Spleen (tissue), 11 donors: Measurements from ENCODE around the gene BLOC1S5. TPM values are rescaled to one million over a fixed set of nuclear protein-coding genes. Genes with fewer than 3 reads are reported as not detected.
A peak's percentile ranks its signal among the peaks of the same experiment; 100 is the strongest.

ENCODE experiments used
- DNase-seq: peaks from one replicate; pipeline ENCODE4 v3.0.0-alpha.2; 2020
- H3K27ac ChIP-seq, 8 donors: fragments of 200-600 bp; sonication (generic) in 7 of 8; 1 replicate in 4 of 8; 2 replicates in 4 of 8; pipeline versions ENCODE4 v1.5.0 to v1.8.0; 2016 to 2021; ENCODE audit warnings: inconsistent platforms in 4 of 8, mild to moderate bottlenecking in 4 of 8, moderate library complexity in 1 of 8
- H3K27me3 ChIP-seq, 7 donors: fragments of 200-600 bp; sonication (generic) in 6 of 7; replicated peaks in 1 of 7; 1 replicate in 4 of 7; 2 replicates in 3 of 7; pipeline versions ENCODE4 v1.5.0 to v1.8.0; 2016 to 2021; ENCODE audit warnings: inconsistent platforms in 3 of 7, mild to moderate bottlenecking in 1 of 7
- H3K36me3 ChIP-seq, 6 donors: fragments of 200-600 bp; sonication (generic) in 5 of 6; 1 replicate in 4 of 6; 2 replicates in 2 of 6; pipeline versions ENCODE4 v1.5.0 to v1.8.0; 2016 to 2021; ENCODE audit warnings: inconsistent platforms in 2 of 6
- H3K4me1 ChIP-seq, 6 donors: fragments of 200-600 bp; sonication (generic) in 5 of 6; 1 replicate in 3 of 6; 2 replicates in 3 of 6; pipeline versions ENCODE4 v1.5.0 to v1.8.0; 2016 to 2021; ENCODE audit warnings: inconsistent platforms in 3 of 6
- H3K4me3 ChIP-seq, 8 donors: fragments of 200-600 bp; sonication (generic) in 7 of 8; 1 replicate in 4 of 8; 2 replicates in 4 of 8; pipeline versions ENCODE4 v1.5.0 to v1.8.0; 2016 to 2021; ENCODE audit warnings: inconsistent platforms in 4 of 8, mild to moderate bottlenecking in 4 of 8, moderate library complexity in 2 of 8
- H3K9me3 ChIP-seq, 8 donors: fragments of 200-600 bp; sonication (generic) in 7 of 8; 1 replicate in 4 of 8; 2 replicates in 4 of 8; pipeline versions ENCODE4 v1.5.0 to v1.8.0; 2016 to 2021; ENCODE audit warnings: inconsistent platforms in 4 of 8
- CTCF ChIP-seq, 11 experiments: fragments of 200-600 bp in 7 of 11; fragments of 450-650 bp in 4 of 11; sonication (generic) in 4 of 11; IDR thresholded peaks in 8 of 11; conservative IDR thresholded peaks in 3 of 11; 1 replicate in 7 of 11; 2 replicates in 4 of 11; pipeline versions ENCODE4 v1.4.0 to v1.8.0; 2016 to 2021; ENCODE audit warnings: antibody characterized with exemption in 11 of 11, inconsistent platforms in 4 of 11, mild to moderate bottlenecking in 1 of 11
- POLR2A ChIP-seq, 3 donors: fragments of 450-650 bp; IDR thresholded peaks; one replicate each; pipeline ENCODE4 v1.5.1; 2017; ENCODE audit warnings: antibody characterized with exemption in 3 of 3, mild to moderate bottlenecking in 1 of 3
- POLR2AphosphoS5 ChIP-seq, 3 donors: sonication (generic); formaldehyde crosslinking; IDR thresholded peaks; one replicate each; pipeline ENCODE4 v1.5.1; 2017; ENCODE audit warnings: antibody characterized with exemption in 3 of 3
- WGBS, 5 donors: extraction: QIAGEN DNeasy Blood & Tissue Kit in 3 of 5; methylation state at CpG; one replicate each; pipeline versions ENCODE4 v1.1.5 to v1.1.7; 2013 to 2018; 5-methylcytosine and 5-hydroxymethylcytosine counted together
- intact Hi-C: fragments of 100-400 bp; cut with DNase I; formaldehyde crosslinking; loops from one replicate; pipeline ENCODE4 v1.15.0; 2023; ENCODE audit warnings: low total_unique reads
- polyA plus RNA-seq, 3 donors: library from polyadenylated mRNA; stranded (reverse); fragments of 200-250 nt; gene quantifications; one replicate each; pipeline ENCODE4 v1.2.1, GENCODE V29; 2013
- total RNA-seq, 7 donors: library from RNA; depleted of rRNA in 3 of 7; stranded (reverse); fragments of >200 nt in 3 of 7; fragmentation: NEBNext Ultra II Directional in 4 of 7; extraction: Animal tissue kit (Norgen Biotek cat#: 25700) in 4 of 7; gene quantifications; one replicate each; pipeline versions ENCODE4 v1.1.0 to v1.2.1, GENCODE V29; 2016 to 2021
- donor health status: healthy with polysubstance abuse.
- donor health status: DM: no; HTN: no; CAD: no; lungs with moderate emphysema.
- donor health status: DM: no; HTN: no; CAD: no.
- donor health status: Bipolar disorder and iron deficiency.
- donor health status: healthy.
- donor health status: DM: no; HTN: no; CAD: no.
- donor health status: DM: yes; HTN: yes; CAD: no.

BLOC1S5 gene
- total and polyA plus RNA-seq, 10 donors: 6.6 to 18.0 (median 13.6) TPM

DNA sequence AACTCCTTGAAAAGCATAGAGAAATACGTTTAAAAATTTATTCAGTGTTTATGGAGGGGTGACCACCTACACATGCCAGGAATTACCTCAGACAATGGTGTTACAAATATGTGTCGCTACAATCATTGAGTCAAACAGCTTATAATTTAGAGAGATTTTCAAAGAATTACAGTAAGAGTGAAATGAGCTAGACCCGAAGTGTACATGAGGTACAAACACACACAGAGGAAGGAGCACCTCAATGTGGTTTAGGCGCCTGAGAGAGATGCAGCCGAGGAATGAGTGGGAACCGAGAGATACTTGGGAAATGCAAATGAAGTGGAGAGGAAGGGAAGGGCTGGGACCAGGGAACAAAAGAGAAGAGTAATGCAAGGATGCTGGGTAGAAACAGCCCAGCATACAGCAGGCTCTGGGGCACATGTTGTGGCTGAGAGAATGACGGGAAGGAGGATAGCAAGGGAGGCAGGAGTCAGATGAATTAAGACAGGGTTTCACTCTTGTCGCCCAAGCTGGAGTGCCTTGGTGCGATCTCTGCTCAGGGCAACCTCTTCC, 22.6 kb upstream of the BLOC1S5 start:
- H3K27ac ChIP-seq: no peak overlapping the region
- peaks cover 0 to 12% (median 7%) of the 10 kb centered on the region in 8 donors for H3K9me3 ChIP-seq
- intact Hi-C loops: no loop called here
- H3K4me1 ChIP-seq: peaks cover 0 to 33% (median 3%) of the 10 kb centered on the region in 6 donors
- H3K27me3 ChIP-seq: no peaks in the 10 kb centered on the region
- no peak overlapping the region for H3K4me3 ChIP-seq
- 80 to 88% (median 84%) methylated on average over 9 of the region's 9 CpGs for WGBS, 5 donors
- no peak for TF ChIP-seq POLR2AphosphoS5 (IDR thresholded peaks at IDR 0.05)
- TF ChIP-seq CTCF (IDR thresholded peaks at IDR 0.05 in 8 of 11, conservative IDR thresholded peaks at IDR 0.05 in 3 of 11): no peak
- TF ChIP-seq POLR2A (IDR thresholded peaks at IDR 0.05): no peak
- DNase-seq: no peak
- H3K36me3 ChIP-seq: peaks cover 0 to 93% (median 48%) of the 10 kb centered on the region in 6 donors

- H3K27me3 ChIP-seq: no peaks in the 10 kb centered on the region
- peaks cover 0 to 42% (median 3%) of the 10 kb centered on the region in 6 donors for H3K4me1 ChIP-seq
- no peak for TF ChIP-seq POLR2AphosphoS5 (IDR thresholded peaks at IDR 0.05)
- TF ChIP-seq POLR2A (IDR thresholded peaks at IDR 0.05): no peak
- no peak for TF ChIP-seq CTCF (IDR thresholded peaks at IDR 0.05 in 8 of 11, conservative IDR thresholded peaks at IDR 0.05 in 3 of 11)
- H3K4me3 ChIP-seq: no peak overlapping the region
- 50 to 75% (median 51%) methylated on average over 2 of the region's 2 CpGs for WGBS, 5 donors
- no peak overlapping the region for H3K27ac ChIP-seq
- peaks cover 0 to 7% (median 0%) of the 10 kb centered on the region in 8 donors for H3K9me3 ChIP-seq
- no peak for DNase-seq
- peaks cover 0 to 89% (median 39%) of the 10 kb centered on the region in 6 donors for H3K36me3 ChIP-seq
- intact Hi-C loops: no loop called here
Observed at GRCh38 chr6:8085053-8085511, 20.9 kb upstream of the BLOC1S5 start.

- 61 to 93% (median 88%) methylated on average over 4 of the region's 4 CpGs for WGBS, 5 donors
- H3K9me3 ChIP-seq: peaks cover 0 to 7% (median 0%) of the 10 kb centered on the region in 8 donors
- peaks cover 0 to 42% (median 3%) of the 10 kb centered on the region in 6 donors for H3K4me1 ChIP-seq
- H3K27ac ChIP-seq: no peak overlapping the region
- intact Hi-C loops: no loop called here
- no peak overlapping the region for H3K4me3 ChIP-seq
- peaks cover 0 to 89% (median 35%) of the 10 kb centered on the region in 6 donors for H3K36me3 ChIP-seq
- H3K27me3 ChIP-seq: no peaks in the 10 kb centered on the region
- TF ChIP-seq POLR2A (IDR thresholded peaks at IDR 0.05): no peak
- no peak for TF ChIP-seq CTCF (IDR thresholded peaks at IDR 0.05 in 8 of 11, conservative IDR thresholded peaks at IDR 0.05 in 3 of 11)
- no peak for TF ChIP-seq POLR2AphosphoS5 (IDR thresholded peaks at IDR 0.05)
- DNase-seq: no peak
Observed at GRCh38 chr6:8084586-8084985, 20.4 kb upstream of the BLOC1S5 start.

GRCh38 chr6:8082954-8083858, 19.0 kb upstream of the BLOC1S5 start:
- WGBS, 5 donors: 68 to 88% (median 78%) methylated on average over 11 of the region's 11 CpGs
- peaks cover 0 to 81% (median 21%) of the 10 kb centered on the region in 6 donors for H3K36me3 ChIP-seq
- no peaks in the 10 kb centered on the region for H3K27me3 ChIP-seq
- TF ChIP-seq CTCF (IDR thresholded peaks at IDR 0.05 in 8 of 11, conservative IDR thresholded peaks at IDR 0.05 in 3 of 11): no peak
- no peak for TF ChIP-seq POLR2AphosphoS5 (IDR thresholded peaks at IDR 0.05)
- no peak for TF ChIP-seq POLR2A (IDR thresholded peaks at IDR 0.05)
- peaks cover 0 to 42% (median 3%) of the 10 kb centered on the region in 6 donors for H3K4me1 ChIP-seq
- H3K9me3 ChIP-seq: peaks cover 0 to 1% (median 0%) of the 10 kb centered on the region in 8 donors
- H3K27ac ChIP-seq: peak overlapping the region in 6 of 8 donors; percentile 2 to 62 (median 38)
- H3K4me3 ChIP-seq: no peak overlapping the region
- intact Hi-C loops: no loop called here
- no peak for DNase-seq
